B cell (primary cell): ENCODE results near the gene TBR1. TPM values are rescaled to one million over a fixed set of nuclear protein-coding genes. Genes with fewer than 3 reads are reported as not detected.

Experiments used
- ATAC-seq: fragments of 200-7000 bp; cut with Tn5 transposase; one replicate; pipeline ENCODE4 v1.10.0; 2021; ENCODE audit warnings: low read depth, mild to moderate bottlenecking, moderate number of reproducible peaks, moderate library complexity
- CTCF ChIA-PET: fragments of 350-600 bp; sonication (Branson Sonifier 250); formaldehyde crosslinking; loops from one replicate; lab custom pipeline; 2021; ENCODE audit warnings: antibody characterized with exemption, inconsistent platforms; lab: Charles Lee
- POLR2A ChIA-PET: fragments of 350-600 bp; sonication (Branson Sonifier 250); formaldehyde crosslinking; loops from one replicate; lab custom pipeline; 2021; ENCODE audit warnings: antibody characterized with exemption; lab: Charles Lee
- DNase-seq: peaks from one replicate; pipeline ENCODE4 v3.0.0; 2013
- H2AFZ ChIP-seq: 2 replicates; pipeline ENCODE4 v1.6.1; 2012; ENCODE audit warnings: mild to moderate bottlenecking, low read depth, low read length; ENCODE audit not compliant: insufficient read depth, poor library complexity, severe bottlenecking
- H3K27ac ChIP-seq, 2 donors: 1 replicate in 1 of 2; 2 replicates in 1 of 2; pipeline ENCODE4 v1.5.1; 2012 to 2013; ENCODE audit warnings: low read length in 2 of 2, mild to moderate bottlenecking in 2 of 2, moderate library complexity in 1 of 2
- H3K27me3 ChIP-seq, 4 experiments: fragments of 200-600 bp in 1 of 4; sonication (generic) in 1 of 4; replicated peaks in 1 of 4; 1 replicate in 2 of 4; 2 replicates in 2 of 4; pipeline versions ENCODE4 v1.6.1 to v1.7.0; 2013 to 2016; ENCODE audit warnings: low read length in 3 of 4, mild to moderate bottlenecking in 2 of 4, mixed read lengths in 1 of 4, moderate library complexity in 1 of 4; ENCODE audit not compliant: insufficient read depth in 4 of 4, control insufficient read depth in 3 of 4; ENCODE audit errors: control extremely low read depth in 1 of 4
- H3K36me3 ChIP-seq, 2 experiments: replicated peaks in 1 of 2; 1 replicate in 1 of 2; 2 replicates in 1 of 2; pipeline versions ENCODE4 v1.6.1 to v1.7.1; 2013; ENCODE audit warnings: low read length in 1 of 2; ENCODE audit not compliant: insufficient read depth in 2 of 2, control insufficient read depth in 1 of 2; ENCODE audit errors: control extremely low read depth in 1 of 2, extremely low read depth in 1 of 2
- H3K4me1 ChIP-seq, 2 donors: fragments of 200-600 bp in 1 of 2; sonication (generic) in 1 of 2; 1 replicate in 1 of 2; 2 replicates in 1 of 2; pipeline versions ENCODE4 v1.5.1 to v1.6.1; 2013 to 2017; ENCODE audit warnings: low read length in 2 of 2; ENCODE audit not compliant: control insufficient read depth in 2 of 2, insufficient read depth in 2 of 2
- H3K4me2 ChIP-seq: replicated peaks from 2 replicates; pipeline ENCODE3; 2012; ENCODE audit warnings: mild to moderate bottlenecking, low read depth, low read length; ENCODE audit not compliant: poor library complexity, severe bottlenecking
- H3K4me3 ChIP-seq, 5 experiments: fragments of 200-600 bp in 1 of 5; sonication (generic) in 1 of 5; 1 replicate in 3 of 5; 2 replicates in 2 of 5; pipeline versions ENCODE4 v1.5.1 to v1.7.0; 2011 to 2016; ENCODE audit warnings: low read length in 4 of 5, mild to moderate bottlenecking in 4 of 5, low read depth in 2 of 5, control low read depth in 1 of 5, moderate library complexity in 1 of 5; ENCODE audit not compliant: insufficient read depth in 1 of 5; ENCODE audit errors: control extremely low read depth in 1 of 5, extremely low read depth in 1 of 5
- H3K79me2 ChIP-seq: fragments of 200-600 bp; sonication (generic); one replicate; pipeline ENCODE4 v1.6.0; 2016; ENCODE audit warnings: low read length; ENCODE audit not compliant: control insufficient read depth, insufficient read depth
- H3K9ac ChIP-seq: fragments of 200-600 bp; sonication (generic); 2 replicates; pipeline ENCODE4 v1.6.1; 2017; ENCODE audit warnings: mild to moderate bottlenecking, low read length, moderate library complexity
- H3K9me3 ChIP-seq, 3 donors: one replicate each; pipeline versions ENCODE4 v1.6.1 to v1.7.1; 2013; ENCODE audit warnings: low read length in 2 of 3; ENCODE audit not compliant: control insufficient read depth in 2 of 3, insufficient read depth in 1 of 3; ENCODE audit errors: control extremely low read depth in 1 of 3
- H4K20me1 ChIP-seq: 2 replicates; pipeline ENCODE4 v1.6.0; 2012; ENCODE audit warnings: mild to moderate bottlenecking, low read length; ENCODE audit not compliant: insufficient read depth, control insufficient read depth, poor library complexity, severe bottlenecking
- H3K27ac Mint-ChIP-seq: one replicate; pipeline ENCODE4 v1.8.0; 2021; ENCODE audit warnings: mixed read lengths
- H3K27me3 Mint-ChIP-seq: one replicate; pipeline ENCODE4 v1.8.0; 2021; ENCODE audit warnings: mixed read lengths
- H3K4me1 Mint-ChIP-seq: one replicate; pipeline ENCODE4 v1.8.0; 2021; ENCODE audit warnings: mixed read lengths
- H3K4me3 Mint-ChIP-seq: one replicate; pipeline ENCODE4 v1.8.0; 2021; ENCODE audit warnings: mixed read lengths
- H3K9me3 Mint-ChIP-seq: one replicate; pipeline ENCODE4 v1.8.0; 2022; ENCODE audit warnings: mixed read lengths; ENCODE audit not compliant: insufficient read depth
- EZH2 ChIP-seq: IDR thresholded peaks from 2 replicates; pipeline ENCODE4 v1.6.1; 2012; ENCODE audit warnings: borderline replicate concordance, low read depth, mild to moderate bottlenecking, moderate library complexity, low read length; ENCODE audit not compliant: insufficient read depth, poor library complexity, severe bottlenecking
- WGBS: methylation state at CpG from one replicate; pipeline ENCODE4 v1.1.5; 2013; ENCODE audit warnings: missing lambda C conversion rate; ENCODE audit not compliant: insufficient coverage; 5-methylcytosine and 5-hydroxymethylcytosine counted together
- intact Hi-C: fragments of 100-400 bp; cut with micrococcal nuclease; formaldehyde crosslinking; loops from one replicate; pipeline ENCODE4 v1.10.0; 2022
- polyA plus RNA-seq: library from polyadenylated mRNA; depleted of rRNA; stranded (reverse); fragments of >200 nt; gene quantifications from 2 replicates; pipeline ENCODE4 v1.2.3, GENCODE V29; 2012
- total RNA-seq, 2 donors: library from RNA; stranded (reverse); fragments of 120-200 nt in 1 of 2; gene quantifications; 1 replicate in 1 of 2; 2 replicates in 1 of 2; pipeline versions ENCODE4 v1.2.3 to v1.2.4, GENCODE V29; 2013 to 2022
- TF ChIP-seq, protein P1 (sequence below): fragments of 200-600 bp; IDR thresholded peaks from one replicate; pipeline ENCODE4 v1.8.0; 2022; ENCODE audit warnings: antibody characterized with exemption, mild to moderate bottlenecking

TBR1 gene
- total and polyA plus RNA-seq, 2 donors (not counting 1 experiment from before 2014, with no cell fraction given) = not detected

DNA sequence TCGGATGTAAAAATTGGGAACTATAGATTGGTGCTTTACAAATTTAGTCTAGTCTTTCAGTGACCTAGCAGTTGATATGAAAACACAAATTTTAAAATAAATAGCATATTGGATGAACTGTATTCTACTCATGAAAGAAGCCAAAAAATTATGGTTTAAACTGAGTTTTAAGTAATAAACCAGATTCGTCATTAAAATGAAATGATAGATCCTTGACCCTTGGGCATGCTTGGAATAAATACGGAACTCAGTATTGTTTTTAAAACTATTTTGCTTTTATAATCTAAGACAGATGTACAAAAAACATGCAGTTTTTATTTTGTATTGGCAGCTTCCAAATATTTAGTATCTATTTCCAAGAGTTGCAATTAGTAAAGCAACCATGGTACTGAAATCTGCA, 34.6 kb upstream of the TBR1 start:
- TF ChIP-seq EZH2 = no peak
- TF ChIP-seq, protein P1, sequence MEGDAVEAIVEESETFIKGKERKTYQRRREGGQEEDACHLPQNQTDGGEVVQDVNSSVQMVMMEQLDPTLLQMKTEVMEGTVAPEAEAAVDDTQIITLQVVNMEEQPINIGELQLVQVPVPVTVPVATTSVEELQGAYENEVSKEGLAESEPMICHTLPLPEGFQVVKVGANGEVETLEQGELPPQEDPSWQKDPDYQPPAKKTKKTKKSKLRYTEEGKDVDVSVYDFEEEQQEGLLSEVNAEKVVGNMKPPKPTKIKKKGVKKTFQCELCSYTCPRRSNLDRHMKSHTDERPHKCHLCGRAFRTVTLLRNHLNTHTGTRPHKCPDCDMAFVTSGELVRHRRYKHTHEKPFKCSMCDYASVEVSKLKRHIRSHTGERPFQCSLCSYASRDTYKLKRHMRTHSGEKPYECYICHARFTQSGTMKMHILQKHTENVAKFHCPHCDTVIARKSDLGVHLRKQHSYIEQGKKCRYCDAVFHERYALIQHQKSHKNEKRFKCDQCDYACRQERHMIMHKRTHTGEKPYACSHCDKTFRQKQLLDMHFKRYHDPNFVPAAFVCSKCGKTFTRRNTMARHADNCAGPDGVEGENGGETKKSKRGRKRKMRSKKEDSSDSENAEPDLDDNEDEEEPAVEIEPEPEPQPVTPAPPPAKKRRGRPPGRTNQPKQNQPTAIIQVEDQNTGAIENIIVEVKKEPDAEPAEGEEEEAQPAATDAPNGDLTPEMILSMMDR = no peak
- no peaks in the 10 kb centered on the region for H3K79me2 ChIP-seq
- no peak overlapping the region for H3K27ac Mint-ChIP-seq
- no peaks in the 10 kb centered on the region for H3K9me3 ChIP-seq
- H3K4me1 ChIP-seq = no peaks in the 10 kb centered on the region
- H2AFZ ChIP-seq = no peak overlapping the region
- H3K9ac ChIP-seq = no peak overlapping the region
- no peak overlapping the region for H3K4me3 ChIP-seq
- no peaks in the 10 kb centered on the region for H4K20me1 ChIP-seq
- ChIA-PET CTCF (no interaction called here), POLR2A (no interaction called here)
- no peaks in the 10 kb centered on the region for H3K27me3 Mint-ChIP-seq
- intact Hi-C loops = no loop called here
- H3K9me3 Mint-ChIP-seq = no peaks in the 10 kb centered on the region
- no peak overlapping the region for H3K4me3 Mint-ChIP-seq
- ATAC-seq = no peak
- no peak overlapping the region for H3K4me2 ChIP-seq
- no peak for DNase-seq
- H3K27me3 ChIP-seq = no peaks in the 10 kb centered on the region
- peaks cover 3 to 4% of the 10 kb centered on the region in 2 experiments for H3K36me3 ChIP-seq
- WGBS = no CpG with 5 or more reads among the region's 3 CpGs
- H3K27ac ChIP-seq = no peak overlapping the region
- H3K4me1 Mint-ChIP-seq = peaks cover 17% of the 10 kb centered on the region

DNA sequence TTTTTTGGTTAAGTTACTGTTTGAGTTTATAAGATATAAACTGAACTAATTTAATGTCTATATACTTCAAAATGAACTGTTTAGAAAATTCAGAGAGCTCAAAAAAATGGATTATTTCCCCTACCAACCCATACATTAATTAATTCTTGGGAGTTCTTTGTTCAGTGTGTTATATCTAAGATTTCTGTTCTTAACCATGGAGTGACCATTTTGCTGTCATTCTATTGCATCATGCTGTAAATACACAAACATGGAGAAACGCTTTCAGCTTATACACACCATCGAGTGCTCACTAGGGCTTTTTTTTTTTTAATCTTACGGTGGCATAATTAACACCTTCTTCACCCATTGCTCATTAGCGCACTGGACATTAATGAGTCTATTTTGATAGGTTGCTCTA, 33.4 kb upstream of the TBR1 start:
- no peaks in the 10 kb centered on the region for H3K27me3 Mint-ChIP-seq
- no peak for DNase-seq
- no peaks in the 10 kb centered on the region for H3K27me3 ChIP-seq
- CTCF ChIA-PET = no interaction called here
- no peaks in the 10 kb centered on the region for H3K79me2 ChIP-seq
- no peaks in the 10 kb centered on the region for H4K20me1 ChIP-seq
- H3K4me1 ChIP-seq = no peaks in the 10 kb centered on the region
- no peaks in the 10 kb centered on the region for H3K9me3 Mint-ChIP-seq
- H3K4me1 Mint-ChIP-seq = peaks cover 20% of the 10 kb centered on the region
- POLR2A ChIA-PET = no interaction called here
- WGBS = no CpG with 5 or more reads among the region's 4 CpGs
- H3K4me2 ChIP-seq = no peak overlapping the region
- H3K27ac Mint-ChIP-seq = no peak overlapping the region
- no peaks in the 10 kb centered on the region for H3K9me3 ChIP-seq
- intact Hi-C loops = no loop called here
- ATAC-seq = no peak
- H3K27ac ChIP-seq = no peak overlapping the region
- no peak overlapping the region for H3K4me3 Mint-ChIP-seq
- TF ChIP-seq, protein P1 = no peak
- no peak for TF ChIP-seq EZH2
- H3K9ac ChIP-seq = no peak overlapping the region
- no peak overlapping the region for H2AFZ ChIP-seq
- no peak overlapping the region for H3K4me3 ChIP-seq
- peaks cover 3% of the 10 kb centered on the region in 2 experiments for H3K36me3 ChIP-seq
